Upper lobe of left lung (tissue), 4 donors: ENCODE measurements around the gene CHKA.

Experiments
- CTCF ChIP-seq, 6 experiments: fragments of 450-650 bp in 4 of 6; fragments of 200-600 bp in 2 of 6; sonication (generic) in 2 of 6; IDR thresholded peaks; one replicate each; pipeline ENCODE4 v1.5.1; 2016 to 2019; ENCODE audit warnings: antibody characterized with exemption in 6 of 6
- EP300 ChIP-seq, 4 donors: sonication (generic); formaldehyde crosslinking; IDR thresholded peaks; one replicate each; pipeline ENCODE4 v1.5.1; 2017; ENCODE audit warnings: antibody characterized with exemption in 4 of 4, control low read depth in 2 of 4
- POLR2A ChIP-seq, 4 donors: fragments of 450-650 bp; IDR thresholded peaks; one replicate each; pipeline ENCODE4 v1.5.1; 2016 to 2017; ENCODE audit warnings: antibody characterized with exemption in 4 of 4, mild to moderate bottlenecking in 2 of 4
- POLR2AphosphoS5 ChIP-seq, 2 donors: sonication (generic); formaldehyde crosslinking; IDR thresholded peaks; one replicate each; pipeline ENCODE4 v1.5.1; 2017; ENCODE audit warnings: antibody characterized with exemption in 2 of 2

- TF ChIP-seq CTCF (IDR thresholded peaks at IDR 0.05) (no peak), POLR2AphosphoS5 (IDR thresholded peaks at IDR 0.05) (no peak), POLR2A (IDR thresholded peaks at IDR 0.05) (no peak), EP300 (IDR thresholded peaks at IDR 0.05) (no peak)
These were observed 38.7 kb downstream of the CHKA start for GRCh38 chr11:68082481-68082880.
